ENCODE results near the gene ZFAND3. TPM values are rescaled to one million over a fixed set of nuclear protein-coding genes. Genes with fewer than 3 reads are reported as not detected.

Gene ZFAND3
- total and polyA plus RNA-seq, 10 of the 15 experiments (the other 5 are each of a cell fraction or from before 2014, with no cell fraction given): 0.90 to 34.4 (median 16.3) TPM

- DNase-seq (ENCODE audit: low read depth, low spot score) (no peak), FAIRE-seq (no peak), ATAC-seq (no peak)
- H3K4me1 ChIP-seq (ENCODE audit: control insufficient read depth, insufficient read depth, low read length): peaks cover 3% of the 10 kb centered on the region; the same call in 1 of the 2 replicates
- WGBS (ENCODE audit: insufficient coverage, insufficient replicate concordance, low lambda C conversion rate, missing lambda C conversion rate): 50% methylated on average over 2 of the region's 2 CpGs
- H3K27ac ChIP-seq (ENCODE audit: control insufficient read depth, insufficient read depth): no peak overlapping the region
- TF ChIP-seq BRCA1 (IDR thresholded peaks at IDR 0.05; ENCODE audit: low read depth, low read length) (no peak), NR2C2 (IDR thresholded peaks at IDR 0.05; ENCODE audit: borderline replicate concordance, control insufficient read depth, insufficient read length, low read depth) (no peak), MAX (IDR thresholded peaks at IDR 0.05; ENCODE audit: low read depth, low read length) (no peak), ZBED1 (IDR thresholded peaks at IDR 0.05; ENCODE audit: borderline replicate concordance) (no peak), STAT3 (IDR thresholded peaks at IDR 0.05; ENCODE audit: low read depth, low read length) (no peak), ZNF24 (IDR thresholded peaks at IDR 0.05) (no peak), TAF1 (IDR thresholded peaks at IDR 0.05; ENCODE audit: borderline replicate concordance, low read depth, low read length) (no peak), IKZF1 (conservative IDR thresholded peaks at IDR 0.05) (no peak), ZNF687 (IDR thresholded peaks at IDR 0.05) (no peak)
- ChIA-PET POLR2A (interaction anchor here (0.6 kb wide), 1 partner anchor 24 kb away, joined by 3 read pairs; no protein-coding TSS in a partner anchor), RAD21 (ENCODE audit: unreplicated experiment) (no interaction called here), CTCF (no interaction called here), SMC1A (ENCODE audit: uncharacterized antibody, unreplicated experiment) (interaction anchor here (1.0 to 1.4 kb wide), 2 partner anchors 47 to 100 kb away, joined by 3 read pairs; no protein-coding TSS in a partner anchor)
- intact Hi-C loops (cut with micrococcal nuclease; ENCODE audit: unreplicated experiment) (no loop called here), in situ Hi-C loops (cut with MboI) (no loop called here)
- no peaks in the 10 kb centered on the region for H3K27me3 ChIP-seq (replicated peaks in 1 of 2; ENCODE audit: control insufficient read depth in 2 of 2, insufficient read depth in 2 of 2, low read length in 1 of 2)
- no peak overlapping the region for H3K9ac ChIP-seq (ENCODE audit: control insufficient read depth, insufficient read depth, low read length)
- no peaks in the 10 kb centered on the region for H3K79me2 ChIP-seq (ENCODE audit: control insufficient read depth, insufficient read depth, low read length)
- BruUV-seq (replicated peaks): no TSS peak
- H4K20me1 ChIP-seq (ENCODE audit: control insufficient read depth, insufficient read depth): no peaks in the 10 kb centered on the region
- H3K4me2 ChIP-seq (ENCODE audit: control insufficient read depth, insufficient read depth): no peak overlapping the region
- H2AFZ ChIP-seq (ENCODE audit: control insufficient read depth, low read depth, low read length): no peak overlapping the region
- H3K4me3 ChIP-seq: no peak overlapping the region
- no peaks in the 10 kb centered on the region for H3K9me3 ChIP-seq (replicated peaks; ENCODE audit: control insufficient read depth, insufficient read depth, low read length)
- peaks cover 6 to 12% of the 10 kb centered on the region in 2 experiments; a peak in 3 of 4 replicates for H3K36me3 ChIP-seq (ENCODE audit: control insufficient read depth in 2 of 2, insufficient read depth in 2 of 2, low read length in 1 of 2)
Measured at GRCh38 chr6:38064431-38064830, 244.9 kb downstream of the ZFAND3 start.
